ENCODE data around the gene RBMS1. TPM values are rescaled to one million over a fixed set of nuclear protein-coding genes. Genes with fewer than 3 reads are reported as not detected.

The RBMS1 gene
- total and polyA plus RNA-seq, 2 of the 4 experiments (the other 2 are of a cell fraction), result 43.5 to 64.9 TPM

GRCh38 chr2:160345071-160345764 lies 148.4 kb downstream of the RBMS1 start:
- H3K9ac ChIP-seq (ENCODE audit: low read depth, low read length), result no peak overlapping the region
- ATAC-seq (ENCODE audit: low read depth) (no peak), DNase-seq (no peak)
- no peak overlapping the region for H4K8ac ChIP-seq (ENCODE audit: low read depth in 2 of 2, low read length in 2 of 2)
- H2AK9ac ChIP-seq (replicated peaks; ENCODE audit: low read depth, low read length, poor library complexity), result no peak overlapping the region
- H3K9me3 ChIP-seq (ENCODE audit: control insufficient read depth, insufficient read depth, low read length), result no peaks in the 10 kb centered on the region
- H4K5ac ChIP-seq (ENCODE audit: low read depth, low read length), result no peak overlapping the region
- H2BK20ac ChIP-seq (ENCODE audit: low read depth, low read length), result no peak overlapping the region
- H2AFZ ChIP-seq (replicated peaks; ENCODE audit: low read length, poor library complexity), result no peak overlapping the region
- H3K27me3 ChIP-seq (ENCODE audit: control insufficient read depth, insufficient read depth, low read length), result no peaks in the 10 kb centered on the region
- intact Hi-C loops (cut with micrococcal nuclease) (no loop called here), in situ Hi-C loops (cut with MboI; ENCODE audit: low sequenced_read_pairs) (no loop called here), dilution Hi-C loops (cut with HindIII; ENCODE audit: low sequenced_read_pairs, unreplicated experiment) (no loop called here)
- H3K4me1 ChIP-seq (ENCODE audit: control insufficient read depth, insufficient read depth, low read length), result peaks cover 12% of the 10 kb centered on the region
- H3K36me3 ChIP-seq (ENCODE audit: control insufficient read depth, insufficient read depth, low read length), result peaks cover 5% of the 10 kb centered on the region
- peaks cover 10% of the 10 kb centered on the region for H3K9me1 ChIP-seq (ENCODE audit: insufficient read depth, low read length)
- no peak overlapping the region for H2BK5ac ChIP-seq (ENCODE audit: low read depth, low read length, poor library complexity, severe bottlenecking)
- peaks cover 32 to 82% of the 10 kb centered on the region in 2 experiments for H3K79me1 ChIP-seq (ENCODE audit: low read depth in 1 of 2, low read length in 2 of 2)
- TF ChIP-seq SMC3 (IDR thresholded peaks at IDR 0.05; ENCODE audit: low read depth, low read length), result no peak
- TF ChIP-seq CHD1 (IDR thresholded peaks at IDR 0.05; ENCODE audit: low read depth, low read length), result no peak
- TF ChIP-seq RCOR1 (IDR thresholded peaks at IDR 0.05; ENCODE audit: insufficient replicate concordance, low read length), result no peak
- TF ChIP-seq MAFK (IDR thresholded peaks at IDR 0.05; ENCODE audit: low read depth, low read length), result no peak
- no peak for TF ChIP-seq USF2 (IDR thresholded peaks at IDR 0.05; ENCODE audit: low read depth, low read length)
- TF ChIP-seq BHLHE40 (IDR thresholded peaks at IDR 0.05; ENCODE audit: low read depth, low read length), result no peak
- TF ChIP-seq MAZ (IDR thresholded peaks at IDR 0.05; ENCODE audit: borderline replicate concordance, low read depth, low read length), result no peak
- TF ChIP-seq NFE2L2 (IDR thresholded peaks at IDR 0.05; ENCODE audit: low read depth, low read length), result no peak
- no peak for TF ChIP-seq FOS (IDR thresholded peaks at IDR 0.05; ENCODE audit: low read depth, low read length)
- no peak for TF ChIP-seq CTCF (conservative IDR thresholded peaks at IDR 0.05; ENCODE audit: low read depth, low read length)
- TF ChIP-seq MXI1 (IDR thresholded peaks at IDR 0.05; ENCODE audit: borderline replicate concordance, low read depth, low read length), result no peak
- TF ChIP-seq RFX5 (IDR thresholded peaks at IDR 0.05; ENCODE audit: low read depth, low read length), result no peak
- no peak for TF ChIP-seq POLR2A (IDR thresholded peaks at IDR 0.05; ENCODE audit: low read depth, low read length)
- no peak for TF ChIP-seq RAD21 (IDR thresholded peaks at IDR 0.05; ENCODE audit: low read length)
- no peak for TF ChIP-seq CEBPB (IDR thresholded peaks at IDR 0.05; ENCODE audit: low read depth, low read length)
- TF ChIP-seq ELK1 (IDR thresholded peaks at IDR 0.05; ENCODE audit: borderline replicate concordance, low read depth, low read length), result no peak
- H4K91ac ChIP-seq (ENCODE audit: insufficient read depth, low read depth, low read length), result no peak overlapping the region
- H2AK5ac ChIP-seq (ENCODE audit: low read depth, low read length), result no peak overlapping the region
- no peak overlapping the region for H2BK15ac ChIP-seq (ENCODE audit: low read depth, low read length)
- H4K20me1 ChIP-seq (ENCODE audit: insufficient read depth, low read length), result peaks cover 60% of the 10 kb centered on the region
- no CpG with 5 or more reads among the region's 5 CpGs for WGBS, 2 experiments (ENCODE audit: extremely low coverage in 2 of 2, insufficient read length in 1 of 2)
- H3K56ac ChIP-seq (ENCODE audit: extremely low read depth, insufficient read depth, low read length), result no peak overlapping the region
- H3K23ac ChIP-seq (ENCODE audit: low read depth, low read length), result no peak overlapping the region
- H3K27ac ChIP-seq (ENCODE audit: insufficient read depth, low read length), result no peak overlapping the region
- no peak overlapping the region for H3K4me3 ChIP-seq (ENCODE audit: insufficient read depth, low read depth, low read length)
- H3K4ac ChIP-seq (ENCODE audit: low read depth, low read length), result no peak overlapping the region
- H3K18ac ChIP-seq (ENCODE audit: low read depth, low read length), result no peak overlapping the region
- no peak overlapping the region for H3K4me2 ChIP-seq (ENCODE audit: low read depth, low read length)
- POLR2A ChIA-PET (ENCODE audit: unreplicated experiment), result no interaction called here
- H2BK120ac ChIP-seq (ENCODE audit: low read depth, low read length), result no peak overlapping the region
- no TSS peak for BruUV-seq (replicated peaks)
- H3K14ac ChIP-seq (replicated peaks; ENCODE audit: low read depth, low read length), result no peak overlapping the region
- CTCF ChIA-PET, result interaction anchor here (0.5 kb wide), 1 partner anchor 819 kb away, joined by 4 read pairs; no protein-coding TSS in a partner anchor

Data from IMR-90 (cell line).